IPS-20b (cell line): ENCODE measurements around the gene PLAC8.
"Not testable (repeated sequence)": the region's sequence is repeated elsewhere in the genome, so short reads cannot be mapped to it uniquely, and the experiment has no call there.

Source experiments
- H3K27ac ChIP-seq: one replicate; pipeline ENCODE4 v1.5.1; 2013; ENCODE audit warnings: low read length
- H3K27me3 ChIP-seq: 2 replicates; pipeline ENCODE4 v1.6.1; 2013; ENCODE audit warnings: mild to moderate bottlenecking, low read length, inconsistent platforms; ENCODE audit not compliant: insufficient read depth
- H3K36me3 ChIP-seq: 2 replicates; pipeline ENCODE4 v1.6.1; 2013; ENCODE audit warnings: low read depth, mild to moderate bottlenecking, inconsistent platforms, low read length, moderate library complexity; ENCODE audit not compliant: insufficient read depth
- H3K4me1 ChIP-seq: 2 replicates; pipeline ENCODE4 v1.6.1; 2013; ENCODE audit warnings: mild to moderate bottlenecking, control low read depth, inconsistent platforms, low read length, moderate library complexity; ENCODE audit not compliant: insufficient read depth
- H3K4me3 ChIP-seq: 2 replicates; pipeline ENCODE4 v1.5.1; 2013; ENCODE audit warnings: mild to moderate bottlenecking, low read length, inconsistent platforms
- H3K9ac ChIP-seq: 2 replicates; pipeline ENCODE4 v1.6.1; 2013; ENCODE audit warnings: low read depth, mild to moderate bottlenecking, inconsistent platforms, low read length, moderate library complexity
- H3K9me3 ChIP-seq: 2 replicates; pipeline ENCODE4 v1.6.1; 2013; ENCODE audit warnings: mild to moderate bottlenecking, low read depth, low read length, inconsistent platforms; ENCODE audit not compliant: insufficient read depth

Gene PLAC8

DNA sequence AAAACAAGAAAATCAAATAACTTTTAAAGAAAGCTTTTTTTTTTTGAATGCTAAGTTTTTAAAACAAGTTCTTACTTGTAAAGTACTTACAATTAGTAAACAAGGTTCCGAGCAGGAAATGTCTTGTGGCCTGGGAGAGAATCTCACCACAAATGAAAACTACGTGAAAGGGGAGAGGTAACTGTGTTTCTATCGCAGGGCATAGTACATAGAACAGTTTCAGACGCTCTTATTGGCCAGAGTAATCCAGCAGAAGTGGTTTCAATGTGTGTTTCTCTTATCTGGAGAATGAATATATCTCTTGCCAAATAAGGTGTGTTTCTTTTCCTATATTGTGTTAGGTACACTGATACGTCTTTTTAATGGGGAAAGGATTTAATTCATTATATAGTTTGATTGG is at the start of gene PLAC8:
PLAC8 (minus strand) TSS at position 154 of the 400 bp plus-strand sequence. CDS start 6,808 bp downstream, outside the sequence.
- no peak within 1 kb of the TSS for H3K9ac ChIP-seq
- H3K4me3 ChIP-seq = peak within 1 kb of the TSS; percentile 21; the same call in 1 of the 2 replicates
- H3K27ac ChIP-seq = no peak within 1 kb of the TSS
- H3K4me1 ChIP-seq = peaks cover 11% of the 10 kb centered on the region
- no peaks in the 10 kb centered on the region for H3K36me3 ChIP-seq
- no peaks in the 10 kb centered on the region for H3K27me3 ChIP-seq
- no peaks in the 10 kb centered on the region for H3K9me3 ChIP-seq

DNA sequence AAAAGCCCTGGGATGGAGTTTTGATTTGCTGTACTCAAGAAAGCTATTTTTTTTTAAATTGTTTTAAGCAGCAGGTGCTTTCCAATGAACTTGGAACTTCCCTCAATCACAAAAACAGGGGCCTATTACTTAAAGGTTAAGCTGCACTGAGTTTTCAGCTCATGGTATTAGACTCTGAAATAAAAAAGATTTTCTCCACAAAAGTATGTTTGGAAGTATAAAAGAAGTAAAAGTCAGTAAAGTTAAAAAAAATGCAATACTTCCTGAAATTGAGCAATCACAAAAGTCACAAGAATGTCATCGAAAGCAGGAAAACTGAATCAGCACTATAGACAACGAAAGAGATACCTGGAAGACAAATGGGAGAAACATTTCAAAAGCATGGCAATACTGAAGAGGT is 38.9 kb upstream of the PLAC8 start:
- no peaks in the 10 kb centered on the region; the same call in 1 of the 2 replicates for H3K9me3 ChIP-seq
- no peak overlapping the region for H3K27ac ChIP-seq
- H3K4me3 ChIP-seq = no peak overlapping the region
- H3K9ac ChIP-seq = no peak overlapping the region
- no peaks in the 10 kb centered on the region for H3K27me3 ChIP-seq
- H3K4me1 ChIP-seq = peaks cover 6% of the 10 kb centered on the region
- no peaks in the 10 kb centered on the region for H3K36me3 ChIP-seq

GRCh38 chr4:83152746-83153145 is 38.2 kb upstream of the PLAC8 start:
- H3K9me3 ChIP-seq = no peaks in the 10 kb centered on the region; the same call in 1 of the 2 replicates
- no peaks in the 10 kb centered on the region for H3K27me3 ChIP-seq
- no peaks in the 10 kb centered on the region for H3K36me3 ChIP-seq
- H3K4me3 ChIP-seq = no peak overlapping the region
- H3K4me1 ChIP-seq = peaks cover 6% of the 10 kb centered on the region
- no peak overlapping the region for H3K27ac ChIP-seq
- H3K9ac ChIP-seq = no peak overlapping the region

- no peaks in the 10 kb centered on the region for H3K27me3 ChIP-seq
- H3K9me3 ChIP-seq = no peaks in the 10 kb centered on the region; the same call in 1 of the 2 replicates
- H3K4me1 ChIP-seq = peaks cover 6% of the 10 kb centered on the region
- no peaks in the 10 kb centered on the region for H3K36me3 ChIP-seq
- H3K9ac ChIP-seq = no peak overlapping the region
- H3K27ac ChIP-seq = no peak overlapping the region
- no peak overlapping the region for H3K4me3 ChIP-seq
Measured at GRCh38 chr4:83151651-83152050, 37.1 kb upstream of the PLAC8 start.

GRCh38 chr4:83150653-83151330 is 36.3 kb upstream of the PLAC8 start:
- no peak overlapping the region for H3K27ac ChIP-seq
- no peak overlapping the region for H3K4me3 ChIP-seq
- H3K36me3 ChIP-seq = no peaks in the 10 kb centered on the region
- no peak overlapping the region for H3K9ac ChIP-seq
- H3K9me3 ChIP-seq = no peaks in the 10 kb centered on the region; the same call in 1 of the 2 replicates
- H3K27me3 ChIP-seq = no peaks in the 10 kb centered on the region
- H3K4me1 ChIP-seq = peaks cover 6% of the 10 kb centered on the region

DNA sequence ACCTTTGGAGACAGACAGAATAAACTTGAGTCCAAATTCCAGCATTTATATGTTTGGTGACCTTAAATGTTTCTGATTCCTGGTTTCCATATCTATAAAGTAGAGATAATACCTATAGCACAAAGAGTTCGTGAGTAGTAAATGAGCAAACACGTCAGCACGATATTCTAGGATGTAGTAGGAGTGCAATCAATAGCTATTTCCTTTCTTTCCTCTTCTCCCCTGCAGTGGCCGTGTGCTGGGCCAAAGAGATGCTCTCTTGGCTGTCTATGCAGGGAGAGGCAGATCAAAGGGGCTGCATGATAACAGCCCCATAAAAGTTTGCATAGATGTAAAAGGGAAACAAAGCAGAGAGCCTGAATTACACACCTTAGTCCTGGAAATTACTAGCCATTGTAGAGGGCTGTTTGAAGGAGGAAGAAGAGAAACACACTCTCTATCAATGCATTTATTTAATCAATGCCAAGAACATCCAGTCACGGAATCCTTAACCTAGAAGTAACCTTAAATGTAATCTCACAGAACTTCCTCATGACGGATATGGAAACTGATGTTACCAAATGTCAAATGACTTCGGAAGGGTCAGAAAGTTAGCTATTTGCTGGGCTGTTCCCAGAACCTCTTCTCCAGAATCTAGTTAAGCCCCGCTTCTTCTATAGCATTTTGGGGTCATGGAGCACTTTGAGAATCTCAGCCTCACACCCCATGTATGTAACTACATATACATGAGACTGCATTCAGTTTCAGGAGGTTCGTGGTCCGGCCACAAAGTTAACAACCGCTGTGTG is 35.5 kb upstream of the PLAC8 start:
- no peaks in the 10 kb centered on the region for H3K36me3 ChIP-seq
- no peaks in the 10 kb centered on the region; the same call in 1 of the 2 replicates for H3K9me3 ChIP-seq
- H3K27ac ChIP-seq = no peak overlapping the region
- no peak overlapping the region for H3K4me3 ChIP-seq
- H3K4me1 ChIP-seq = peaks cover 6% of the 10 kb centered on the region
- no peak overlapping the region for H3K9ac ChIP-seq
- no peaks in the 10 kb centered on the region for H3K27me3 ChIP-seq

DNA sequence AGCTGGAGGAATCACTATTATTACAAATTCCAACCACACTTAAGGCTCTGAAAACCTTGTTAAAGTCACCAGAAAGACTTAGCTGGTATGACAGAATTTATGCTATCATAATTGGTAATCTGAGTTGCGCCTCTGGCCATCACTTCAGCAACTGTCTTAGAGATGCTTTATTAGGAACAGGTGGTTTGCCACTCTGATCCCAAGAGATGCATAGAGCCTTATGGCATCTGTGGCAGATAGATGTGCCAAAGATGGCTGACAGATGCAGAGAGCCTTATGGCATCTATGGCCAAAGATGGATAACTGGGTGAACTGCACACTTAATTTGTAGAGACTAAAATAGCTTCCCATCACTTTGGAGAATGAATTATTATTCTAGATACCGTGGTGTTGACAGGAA is 32.3 kb upstream of the PLAC8 start:
- H3K9ac ChIP-seq = no peak overlapping the region
- H3K36me3 ChIP-seq = no peaks in the 10 kb centered on the region
- no peaks in the 10 kb centered on the region for H3K9me3 ChIP-seq
- H3K27me3 ChIP-seq = no peaks in the 10 kb centered on the region
- no peaks in the 10 kb centered on the region; the same call in 1 of the 2 replicates for H3K4me1 ChIP-seq
- H3K4me3 ChIP-seq = no peak overlapping the region
- H3K27ac ChIP-seq = no peak overlapping the region

GRCh38 chr4:83145776-83146175 is 31.2 kb upstream of the PLAC8 start:
- H3K4me3 ChIP-seq, H3K9me3 ChIP-seq, H3K27ac ChIP-seq, H3K36me3 ChIP-seq, H3K9ac ChIP-seq, H3K4me1 ChIP-seq, H3K27me3 ChIP-seq: not testable (repeated sequence)

DNA sequence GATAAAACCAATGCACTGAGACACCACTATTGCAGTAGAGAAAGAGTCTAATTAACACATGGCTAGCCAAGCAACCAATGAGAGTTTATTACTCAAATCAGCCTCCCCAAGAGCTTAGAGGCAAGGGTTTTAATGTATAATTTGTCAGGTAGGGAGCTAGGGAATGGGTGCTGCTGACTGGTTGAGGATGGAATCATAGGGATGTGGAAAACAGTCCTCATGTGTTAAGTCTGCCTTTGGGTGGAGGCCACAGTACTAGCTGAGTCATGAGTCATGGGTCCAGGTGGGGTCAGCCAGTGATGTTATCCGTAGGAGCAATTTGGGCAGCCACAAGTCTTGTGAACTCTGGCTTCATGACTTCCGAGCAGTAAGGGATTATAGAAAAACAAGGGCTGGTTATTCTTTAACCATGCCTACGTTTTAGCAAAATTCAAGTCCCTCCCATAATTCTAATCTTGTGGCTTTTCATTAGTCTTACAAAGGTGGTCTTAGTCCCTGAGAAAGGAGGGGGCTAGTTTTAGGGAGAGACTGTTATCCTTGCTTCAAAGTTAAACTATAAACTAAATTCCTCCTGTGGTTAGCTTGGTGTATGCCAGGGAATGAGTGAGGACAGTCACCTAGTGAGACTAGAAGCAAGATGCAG is 25.1 kb upstream of the PLAC8 start:
- no peaks in the 10 kb centered on the region for H3K27me3 ChIP-seq
- H3K27ac ChIP-seq = no peak overlapping the region
- H3K9me3 ChIP-seq = peaks cover 9% of the 10 kb centered on the region
- no peaks in the 10 kb centered on the region for H3K36me3 ChIP-seq
- H3K4me3 ChIP-seq = no peak overlapping the region
- no peak overlapping the region for H3K9ac ChIP-seq
- H3K4me1 ChIP-seq = no peaks in the 10 kb centered on the region

DNA sequence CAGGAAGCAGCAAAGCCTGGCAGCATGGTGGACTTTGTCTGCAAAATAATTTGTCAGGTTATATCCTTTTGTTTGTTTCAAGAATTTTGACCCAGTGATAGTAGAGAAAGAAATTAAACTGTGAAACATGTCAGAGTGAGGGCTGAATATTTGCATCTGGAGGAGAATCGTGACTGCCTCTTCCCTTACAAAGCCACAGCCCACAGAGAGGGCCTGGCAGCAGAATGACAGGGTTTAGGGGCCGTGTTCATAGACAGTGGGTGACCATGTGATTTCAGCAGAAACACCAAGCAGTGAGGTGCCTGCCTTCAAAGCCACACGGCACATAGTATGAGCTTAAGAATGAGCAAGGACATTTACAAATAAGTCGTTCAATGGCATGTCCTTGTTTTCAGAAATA is 24.4 kb upstream of the PLAC8 start:
- Histone ChIP-seq H3K9ac (no peak overlapping the region), H3K36me3 (no peaks in the 10 kb centered on the region), H3K4me3 (no peak overlapping the region), H3K27me3 (no peaks in the 10 kb centered on the region), H3K9me3 (peaks cover 9% of the 10 kb centered on the region), H3K27ac (no peak overlapping the region), H3K4me1 (no peaks in the 10 kb centered on the region)

- no peak overlapping the region for H3K4me3 ChIP-seq
- H3K27me3 ChIP-seq = no peaks in the 10 kb centered on the region
- no peak overlapping the region for H3K9ac ChIP-seq
- H3K27ac ChIP-seq = no peak overlapping the region
- no peaks in the 10 kb centered on the region for H3K4me1 ChIP-seq
- no peaks in the 10 kb centered on the region for H3K36me3 ChIP-seq
- H3K9me3 ChIP-seq = no peaks in the 10 kb centered on the region; the same call in 1 of the 2 replicates
Measured at GRCh38 chr4:83132065-83132464, 17.5 kb upstream of the PLAC8 start.
